HepG2 (cell line): ENCODE measurements around the gene TOR1AIP1. TPM values are rescaled to one million over a fixed set of nuclear protein-coding genes. Genes with fewer than 3 reads are reported as not detected.

ENCODE experiments used
- ATAC-seq: fragments of 200-7000 bp; cut with Tn5 transposase; 3 replicates; pipeline ENCODE4 v1.9.1; 2020; ENCODE audit warnings: mild to moderate bottlenecking, moderate library complexity
- BruUV-seq: library from RNA; stranded (reverse); fragments of 400-500 nt; replicated peaks from 2 replicates; lab custom pipeline; 2021; lab: Mats Ljungman, UMichigan
- CTCF ChIA-PET: fragments of 300-600 bp; formaldehyde crosslinking; extraction: SDS; loops from one replicate; lab custom pipeline; 2021; ENCODE audit warnings: low total read pairs, inconsistent platforms, low intra/inter-chr PET ratio; lab: Yijun Ruan, JAX
- POLR2A ChIA-PET: fragments of 350-600 bp; sonication (Branson Sonifier 250); formaldehyde crosslinking; loops from one replicate; lab custom pipeline; 2020; ENCODE audit warnings: antibody characterized with exemption, inconsistent platforms; lab: Yijun Ruan, JAX
- DNase-seq: peaks from one replicate; pipeline ENCODE4 v3.0.0-alpha.2; 2015; ENCODE audit warnings: low spot score
- FAIRE-seq: peaks from 3 replicates; lab custom pipeline; 2011; peaks lifted over from hg19 to GRCh38; lab: Jason Lieb, UNC
- H2AFZ ChIP-seq: one replicate; pipeline ENCODE4 v1.6.1; 2011; ENCODE audit warnings: low read length, inconsistent platforms
- H3K27ac ChIP-seq: fragments of 300-600 bp; 3 replicates; pipeline ENCODE4 v1.8.0; 2011; ENCODE audit warnings: mixed run types, mild to moderate bottlenecking, mixed read lengths, low read length, inconsistent platforms; ENCODE audit not compliant: insufficient read depth; ENCODE audit errors: extremely low read length
- H3K27me3 ChIP-seq, 2 experiments: fragments of 200-600 bp in 1 of 2; 2 replicates in 1 of 2; 3 replicates in 1 of 2; pipeline versions ENCODE4 v1.6.0 to v1.8.0; 2011; ENCODE audit warnings: low read length in 2 of 2, mild to moderate bottlenecking in 2 of 2, moderate library complexity in 2 of 2, inconsistent platforms in 1 of 2; ENCODE audit not compliant: insufficient read depth in 2 of 2, control insufficient read depth in 1 of 2
- H3K36me3 ChIP-seq, 2 experiments: fragments of 200-600 bp in 1 of 2; replicated peaks in 1 of 2; 2 replicates in 1 of 2; 3 replicates in 1 of 2; pipeline versions ENCODE4 v1.5.1 to v1.8.0; 2011; ENCODE audit warnings: low read length in 2 of 2, inconsistent platforms in 1 of 2; ENCODE audit not compliant: insufficient read depth in 2 of 2, control insufficient read depth in 1 of 2
- H3K4me1 ChIP-seq: 2 replicates; pipeline ENCODE4 v1.5.1; 2012; ENCODE audit warnings: low read length, inconsistent platforms; ENCODE audit not compliant: insufficient read depth
- H3K4me2 ChIP-seq: 2 replicates; pipeline ENCODE4 v1.6.0; 2011; ENCODE audit warnings: low read depth, low read length, inconsistent platforms
- H3K4me3 ChIP-seq, 3 experiments: fragments of 200-600 bp in 1 of 3; sonication (generic), shearing (Covaris generic) in 1 of 3; replicated peaks in 1 of 3; 2 replicates each; pipeline ENCODE4 v1.5.1; 2011 to 2016; ENCODE audit warnings: low read length in 3 of 3, inconsistent platforms in 2 of 3, low read depth in 2 of 3, mild to moderate bottlenecking in 2 of 3, control low read depth in 1 of 3, mixed read lengths in 1 of 3; ENCODE audit not compliant: insufficient read depth in 1 of 3
- H3K79me2 ChIP-seq: one replicate; pipeline ENCODE4 v1.6.1; 2011; ENCODE audit warnings: low read length, inconsistent platforms; ENCODE audit not compliant: insufficient read depth
- H3K9ac ChIP-seq: 2 replicates; pipeline ENCODE4 v1.6.0; 2011; ENCODE audit warnings: mild to moderate bottlenecking, low read depth, low read length, inconsistent platforms; ENCODE audit not compliant: insufficient read depth
- H3K9me3 ChIP-seq: 2 replicates; pipeline ENCODE4 v1.5.1; 2012; ENCODE audit warnings: mild to moderate bottlenecking, low read length
- H4K20me1 ChIP-seq: 2 replicates; pipeline ENCODE4 v1.6.0; 2011; ENCODE audit warnings: inconsistent platforms, mild to moderate bottlenecking, low read length, moderate library complexity; ENCODE audit not compliant: insufficient read depth
- BCL3 ChIP-seq: sonication (generic); formaldehyde crosslinking; IDR thresholded peaks from 2 replicates; pipeline ENCODE4 v1.5.1; 2020; ENCODE audit warnings: mild to moderate bottlenecking, missing genetic modification reagents, moderate library complexity
- JARID2 ChIP-seq: sonication (generic); formaldehyde crosslinking; IDR thresholded peaks from 2 replicates; pipeline ENCODE4 v1.8.1; 2023; ENCODE audit warnings: missing genetic modification reagents, inconsistent platforms; ENCODE audit not compliant: insufficient replicate concordance
- MTA1 ChIP-seq: sonication (generic); formaldehyde crosslinking; IDR thresholded peaks from 2 replicates; pipeline ENCODE4 v1.4.0; 2020; ENCODE audit warnings: missing genetic modification reagents, mild to moderate bottlenecking, borderline replicate concordance
- NFIC ChIP-seq: IDR thresholded peaks from 2 replicates; pipeline ENCODE4 v1.6.1; 2012; ENCODE audit warnings: mild to moderate bottlenecking, low read length, inconsistent platforms
- POLR2A ChIP-seq, 2 experiments: IDR thresholded peaks; 2 replicates each; pipeline ENCODE4 v1.6.1; 2011; ENCODE audit warnings: low read depth in 2 of 2, low read length in 2 of 2, mild to moderate bottlenecking in 1 of 2, moderate library complexity in 1 of 2; ENCODE audit not compliant: insufficient read depth in 1 of 2
- RFX5 ChIP-seq: IDR thresholded peaks from 2 replicates; pipeline ENCODE4 v1.6.1; 2011; ENCODE audit warnings: low read depth, low read length, improper control_type of control experiment
- SAFB2 ChIP-seq: sonication (generic); formaldehyde crosslinking; IDR thresholded peaks from 2 replicates; pipeline ENCODE4 v1.5.1; 2020; ENCODE audit warnings: missing genetic modification reagents, low read depth, mild to moderate bottlenecking, borderline replicate concordance
- SMARCE1 ChIP-seq: fragments of 450-650 bp; IDR thresholded peaks from 2 replicates; pipeline ENCODE4 v1.6.1; 2017; ENCODE audit warnings: borderline replicate concordance
- UBTF ChIP-seq: sonication (generic); formaldehyde crosslinking; IDR thresholded peaks from 2 replicates; pipeline ENCODE4 v1.4.0; 2020; ENCODE audit warnings: mild to moderate bottlenecking, missing genetic modification reagents
- ZNF496 ChIP-seq: sonication (generic); formaldehyde crosslinking; IDR thresholded peaks from 2 replicates; pipeline ENCODE4 v1.8.1; 2023; ENCODE audit warnings: mild to moderate bottlenecking, moderate library complexity, missing genetic modification reagents; ENCODE audit not compliant: insufficient replicate concordance
- ZNF740 ChIP-seq: sonication (generic); formaldehyde crosslinking; IDR thresholded peaks from 2 replicates; pipeline ENCODE4 v1.4.0; 2020; ENCODE audit warnings: missing genetic modification reagents
- WGBS: methylation state at CpG from one replicate; pipeline ENCODE4 v1.1.6; 2017; ENCODE audit warnings: low lambda C conversion rate; 5-methylcytosine and 5-hydroxymethylcytosine counted together
- in situ Hi-C: cut with HindIII; loops from 2 replicates; pipeline ENCODE4 v1.10.0; 2017; ENCODE audit warnings: low pct_unique_long_range_greater_than_20kb; ENCODE audit not compliant: extremely low pct_ligation_motif_present
- intact Hi-C: fragments of 100-400 bp; cut with micrococcal nuclease; formaldehyde crosslinking; loops from one replicate; pipeline ENCODE4 v1.10.0; 2022; ENCODE audit not compliant: unreplicated experiment
- polyA plus RNA-seq, 8 experiments: library from polyadenylated mRNA; depleted of rRNA in 3 of 8; stranded (reverse) in 7 of 8; unstranded in 1 of 8; fragments of >200 nt; fragmentation: Illumina TruSeq in 4 of 8; extraction: Trizol in 4 of 8; gene quantifications; 2 replicates each; pipeline versions ENCODE4 v1.2.1 to v1.2.3, GENCODE V29; 2011 to 2016; ENCODE audit warnings: low read depth in 4 of 8, missing spikeins in 1 of 8, mixed read lengths in 1 of 8; ENCODE audit not compliant: insufficient read depth in 1 of 8
- total RNA-seq, 5 experiments: library from RNA; depleted of rRNA; stranded (reverse); fragments of >200 nt; fragmentation: Illumina TruSeq; extraction: Trizol; gene quantifications; 2 replicates each; pipeline ENCODE4 v1.2.3, GENCODE V29; 2016; ENCODE audit warnings: low read depth in 1 of 5

TOR1AIP1 gene
- total and polyA plus RNA-seq, 2 of the 13 experiments (the other 11 are each of a cell fraction or from before 2014, with no cell fraction given), result 15.6 to 29.0 TPM

- 100% methylated on average over 1 of the region's 1 CpG for WGBS
- Histone ChIP-seq H3K79me2 (no peaks in the 10 kb centered on the region), H3K4me3 (no peak overlapping the region), H3K9me3 (no peaks in the 10 kb centered on the region), H4K20me1 (no peaks in the 10 kb centered on the region), H3K27ac (no peak overlapping the region), H3K9ac (no peak overlapping the region), H3K27me3 (no peaks in the 10 kb centered on the region), H2AFZ (no peak overlapping the region), H3K4me2 (no peak overlapping the region), H3K4me1 (no peaks in the 10 kb centered on the region), H3K36me3 (peaks cover under 1 to 5% of the 10 kb centered on the region in 2 experiments; a peak in 1 of 5 replicates)
- no TSS peak for BruUV-seq
- DNase-seq (no peak), FAIRE-seq (no peak), ATAC-seq (no peak)
- in situ Hi-C loops, result no loop called here
- POLR2A ChIA-PET, result no interaction called here
- intact Hi-C loops, result no loop called here
- CTCF ChIA-PET, result no interaction called here
- TF ChIP-seq ZNF496 (CRISPR knock-in tag), result no peak
- no peak for TF ChIP-seq RFX5
- TF ChIP-seq POLR2A (IDR thresholded peaks at IDR 0.05; ENCODE audit: insufficient read depth in 1 of 2, low read depth in 2 of 2, low read length in 2 of 2), result no peak
- TF ChIP-seq UBTF, result no peak
- no peak for TF ChIP-seq ZNF740 (CRISPR knock-in tag)
- TF ChIP-seq SMARCE1, result no peak
Observed at GRCh38 chr1:179924268-179924667, 42.2 kb downstream of the TOR1AIP1 start.

- no peak overlapping the region for H2AFZ ChIP-seq
- in situ Hi-C loops, result no loop called here
- ATAC-seq (no peak), FAIRE-seq (no peak), DNase-seq (no peak)
- intact Hi-C loops, result no loop called here
- H3K4me1 ChIP-seq, result peaks cover 7% of the 10 kb centered on the region
- TF ChIP-seq SAFB2, result no peak
- TF ChIP-seq BCL3 (CRISPR knock-in tag), result no peak
- no peak for TF ChIP-seq JARID2 (CRISPR knock-in tag)
- no peak for TF ChIP-seq NFIC
- TF ChIP-seq MTA1, result no peak
- H4K20me1 ChIP-seq, result no peaks in the 10 kb centered on the region
- ChIA-PET CTCF (no interaction called here), POLR2A (no interaction called here)
- no peaks in the 10 kb centered on the region for H3K27me3 ChIP-seq
- no peaks in the 10 kb centered on the region for H3K9me3 ChIP-seq
- WGBS, result 95% methylated on average over 5 of the region's 5 CpGs
- no peak overlapping the region for H3K27ac ChIP-seq
- H3K9ac ChIP-seq, result no peak overlapping the region
- H3K36me3 ChIP-seq, result no peaks in the 10 kb centered on the region
- no TSS peak for BruUV-seq
- no peak overlapping the region for H3K4me3 ChIP-seq
- no peaks in the 10 kb centered on the region for H3K79me2 ChIP-seq
- no peak overlapping the region for H3K4me2 ChIP-seq
Observed at GRCh38 chr1:179925302-179925701, 43.2 kb downstream of the TOR1AIP1 start.
